Measurements from ENCODE around the gene DPPA5.
A peak's percentile ranks its signal among the peaks of the same experiment; 100 is the strongest.

DNA sequence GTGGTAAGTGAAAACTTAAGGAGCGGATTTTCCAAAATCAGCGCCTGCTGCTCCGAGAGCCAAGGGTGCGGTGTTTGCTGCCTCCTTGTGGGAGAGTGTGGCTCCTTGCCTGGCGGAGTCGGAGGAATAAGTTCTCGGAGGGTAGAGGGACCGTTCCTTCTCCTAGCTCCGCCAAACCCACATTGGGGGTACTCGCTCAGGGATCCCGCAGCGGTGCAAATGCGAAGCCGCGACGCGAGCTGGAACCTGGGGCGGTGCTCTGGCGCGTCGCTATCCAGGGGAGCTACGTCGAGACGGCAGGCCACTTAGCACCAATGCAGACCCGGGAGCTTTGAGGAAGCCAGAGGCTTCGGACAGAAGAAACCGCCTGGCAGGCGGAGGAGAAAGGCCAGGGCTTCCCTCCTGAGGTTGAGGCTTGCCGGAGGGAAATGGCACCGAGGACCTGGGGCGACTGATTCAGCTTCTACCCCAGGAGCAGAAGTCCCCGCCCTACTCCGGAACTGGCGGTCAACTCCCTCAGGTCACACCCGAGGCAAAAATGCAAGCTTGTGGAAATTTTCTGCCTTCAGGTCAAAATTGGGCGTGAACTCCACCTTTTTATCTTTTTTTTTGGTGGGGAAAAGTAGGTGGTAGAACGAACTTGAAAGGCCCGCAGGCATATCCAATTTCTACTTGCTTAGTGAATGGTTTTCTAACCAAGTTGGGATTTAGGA, 34.9 kb upstream of the DPPA5 start:
- TF ChIP-seq, protein P1, sequence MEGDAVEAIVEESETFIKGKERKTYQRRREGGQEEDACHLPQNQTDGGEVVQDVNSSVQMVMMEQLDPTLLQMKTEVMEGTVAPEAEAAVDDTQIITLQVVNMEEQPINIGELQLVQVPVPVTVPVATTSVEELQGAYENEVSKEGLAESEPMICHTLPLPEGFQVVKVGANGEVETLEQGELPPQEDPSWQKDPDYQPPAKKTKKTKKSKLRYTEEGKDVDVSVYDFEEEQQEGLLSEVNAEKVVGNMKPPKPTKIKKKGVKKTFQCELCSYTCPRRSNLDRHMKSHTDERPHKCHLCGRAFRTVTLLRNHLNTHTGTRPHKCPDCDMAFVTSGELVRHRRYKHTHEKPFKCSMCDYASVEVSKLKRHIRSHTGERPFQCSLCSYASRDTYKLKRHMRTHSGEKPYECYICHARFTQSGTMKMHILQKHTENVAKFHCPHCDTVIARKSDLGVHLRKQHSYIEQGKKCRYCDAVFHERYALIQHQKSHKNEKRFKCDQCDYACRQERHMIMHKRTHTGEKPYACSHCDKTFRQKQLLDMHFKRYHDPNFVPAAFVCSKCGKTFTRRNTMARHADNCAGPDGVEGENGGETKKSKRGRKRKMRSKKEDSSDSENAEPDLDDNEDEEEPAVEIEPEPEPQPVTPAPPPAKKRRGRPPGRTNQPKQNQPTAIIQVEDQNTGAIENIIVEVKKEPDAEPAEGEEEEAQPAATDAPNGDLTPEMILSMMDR (optimal IDR thresholded peaks at IDR 0.05 in 1 of 3, IDR thresholded peaks at IDR 0.05 in 1 of 3, conservative IDR thresholded peaks at IDR 0.05 in 1 of 3; ENCODE audit: extremely low read depth in 1 of 3, insufficient read depth in 2 of 3, low read length in 3 of 3) = peak; percentile 79 to 87 (median 86)
- TF ChIP-seq EZH2 (IDR thresholded peaks at IDR 0.05; ENCODE audit: low read length) = no peak

All from keratinocyte (primary cell).